Testis (tissue), 2 donors: ENCODE measurements around the gene ZNF423.

Experiments used
- CTCF ChIP-seq, 3 experiments: fragments of 450-650 bp in 2 of 3; fragments of 200-600 bp in 1 of 3; sonication (generic) in 1 of 3; IDR thresholded peaks; one replicate each; pipeline ENCODE4 v1.5.1; 2016 to 2019; ENCODE audit warnings: antibody characterized with exemption in 3 of 3, mild to moderate bottlenecking in 2 of 3, moderate library complexity in 1 of 3
- POLR2A ChIP-seq: fragments of 450-650 bp; IDR thresholded peaks from one replicate; pipeline ENCODE4 v1.6.1; 2017; ENCODE audit warnings: antibody characterized with exemption, mild to moderate bottlenecking, moderate library complexity

DNA sequence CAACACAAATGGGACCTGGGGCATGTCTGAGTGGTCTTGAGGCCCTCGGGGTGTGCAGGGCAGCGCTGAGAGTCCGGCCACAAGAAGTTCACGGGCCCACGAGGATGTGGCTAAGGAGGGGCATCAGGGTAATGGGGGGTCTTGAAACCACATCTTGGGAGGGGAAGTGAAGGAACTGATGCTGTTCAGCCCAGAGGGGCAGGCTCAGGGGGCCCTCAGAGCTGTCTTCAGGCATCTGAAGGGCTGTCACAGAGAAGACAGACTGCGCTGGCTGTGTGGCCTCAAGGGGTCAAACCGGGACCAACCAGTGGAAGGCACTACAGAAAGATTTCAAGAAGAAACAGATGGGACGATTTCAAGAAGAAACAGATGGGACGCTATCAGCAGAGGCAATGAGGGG is 45.1 kb downstream of the ZNF423 start:
- TF ChIP-seq CTCF (IDR thresholded peaks at IDR 0.05) (no peak), POLR2A (no peak)
